ENCODE data around the gene USP32.

GRCh38 chr17:60155815-60156214, 236.1 kb downstream of the USP32 start:
- TF ChIP-seq CTCF (IDR thresholded peaks at IDR 0.05; ENCODE audit: low read depth, low read length) (no peak), POLR2A (IDR thresholded peaks at IDR 0.05; ENCODE audit: extremely low read depth, insufficient read length) (no peak), MYC (IDR thresholded peaks at IDR 0.05; ENCODE audit: low read depth, low read length) (no peak), MAX (IDR thresholded peaks at IDR 0.05; ENCODE audit: low read depth, low read length) (no peak)
